ENCODE results near the gene SIAE.

GRCh38 chr11:124678416-124678815 lies 4.9 kb upstream of the SIAE start:
- TF ChIP-seq CTCF (conservative IDR thresholded peaks at IDR 0.05; ENCODE audit: low read depth, low read length) (no peak), MXI1 (IDR thresholded peaks at IDR 0.05; ENCODE audit: borderline replicate concordance, low read depth, low read length) (no peak)
